Stimulated activated CD8-positive, alpha-beta memory T cell treated with anti-CD3 and anti-CD28 coated beads, Interleukin-7, amount 100 ng/mL, for 24 hours (primary cell): ENCODE measurements around the gene MIP.
"Not testable (repeated sequence)": the region's sequence is repeated elsewhere in the genome, so short reads cannot be mapped to it uniquely, and the experiment has no call there.

Experiments used
- DNase-seq: peaks from one replicate; pipeline ENCODE4 v3.0.0-alpha.2; 2020; ENCODE audit warnings: low read depth

The MIP gene

DNA sequence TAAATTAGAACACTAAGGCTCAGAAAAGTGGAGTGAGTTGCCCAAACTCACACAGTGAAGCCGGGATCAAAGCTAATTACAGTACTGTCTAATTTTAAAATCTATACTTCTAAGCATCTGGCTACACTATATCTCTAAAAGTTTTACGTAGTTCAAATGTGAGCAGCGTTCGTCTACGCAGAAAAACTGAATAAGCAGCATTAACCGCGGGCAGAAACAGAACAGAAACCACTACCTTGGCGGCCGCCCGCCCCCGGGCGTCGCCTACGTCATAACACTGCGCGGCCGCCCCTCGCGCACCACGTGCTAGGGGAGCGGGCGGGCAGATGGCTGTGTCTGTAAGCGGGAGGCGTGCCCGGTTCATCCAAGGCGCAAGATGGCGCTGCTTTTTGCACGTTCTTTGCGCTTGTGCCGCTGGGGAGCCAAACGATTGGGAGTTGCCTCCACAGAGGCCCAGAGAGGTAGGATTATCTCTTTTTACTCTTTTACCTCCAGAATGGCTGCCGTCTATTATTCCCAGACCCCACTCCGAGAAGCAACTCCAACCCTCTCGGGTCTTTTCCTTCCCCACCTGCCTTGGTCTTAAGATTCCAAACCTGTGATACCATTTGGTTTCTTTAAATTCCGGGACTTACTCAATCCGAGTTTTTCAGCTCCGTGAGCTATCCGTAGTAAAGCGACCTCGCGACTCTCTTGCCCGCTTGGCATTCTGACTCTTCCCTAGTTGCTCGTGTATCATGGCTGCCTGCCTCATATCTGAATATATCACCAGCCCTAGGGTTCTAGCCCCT is 14.0 kb upstream of the MIP start, which contains the start of gene SPRYD4:
TSS of gene SPRYD4 (plus strand) at position 363 of the 791 bp plus-strand sequence. CDS start at position 377, 14 bp downstream.
- peak; percentile 84 for DNase-seq

DNA sequence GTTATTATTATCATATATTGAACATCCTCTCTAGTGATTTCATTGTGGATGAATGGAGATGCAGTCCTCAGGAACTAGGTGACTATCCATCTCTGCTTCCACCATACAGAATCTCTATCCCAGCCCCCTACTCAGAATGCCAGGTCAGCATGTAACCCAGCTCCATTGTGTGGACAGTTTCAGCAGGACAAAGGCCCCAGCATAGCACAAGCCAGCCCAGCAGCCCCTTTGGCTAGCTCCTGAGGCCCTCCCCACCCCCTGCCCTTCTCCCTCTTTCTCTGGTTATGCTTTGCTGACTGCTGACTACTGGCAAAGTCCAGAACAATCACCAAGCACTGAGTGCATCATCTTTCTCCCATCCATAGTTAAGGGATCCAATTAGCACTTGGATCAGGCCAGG is 8.1 kb upstream of the MIP start:
- DNase-seq = no peak

DNA sequence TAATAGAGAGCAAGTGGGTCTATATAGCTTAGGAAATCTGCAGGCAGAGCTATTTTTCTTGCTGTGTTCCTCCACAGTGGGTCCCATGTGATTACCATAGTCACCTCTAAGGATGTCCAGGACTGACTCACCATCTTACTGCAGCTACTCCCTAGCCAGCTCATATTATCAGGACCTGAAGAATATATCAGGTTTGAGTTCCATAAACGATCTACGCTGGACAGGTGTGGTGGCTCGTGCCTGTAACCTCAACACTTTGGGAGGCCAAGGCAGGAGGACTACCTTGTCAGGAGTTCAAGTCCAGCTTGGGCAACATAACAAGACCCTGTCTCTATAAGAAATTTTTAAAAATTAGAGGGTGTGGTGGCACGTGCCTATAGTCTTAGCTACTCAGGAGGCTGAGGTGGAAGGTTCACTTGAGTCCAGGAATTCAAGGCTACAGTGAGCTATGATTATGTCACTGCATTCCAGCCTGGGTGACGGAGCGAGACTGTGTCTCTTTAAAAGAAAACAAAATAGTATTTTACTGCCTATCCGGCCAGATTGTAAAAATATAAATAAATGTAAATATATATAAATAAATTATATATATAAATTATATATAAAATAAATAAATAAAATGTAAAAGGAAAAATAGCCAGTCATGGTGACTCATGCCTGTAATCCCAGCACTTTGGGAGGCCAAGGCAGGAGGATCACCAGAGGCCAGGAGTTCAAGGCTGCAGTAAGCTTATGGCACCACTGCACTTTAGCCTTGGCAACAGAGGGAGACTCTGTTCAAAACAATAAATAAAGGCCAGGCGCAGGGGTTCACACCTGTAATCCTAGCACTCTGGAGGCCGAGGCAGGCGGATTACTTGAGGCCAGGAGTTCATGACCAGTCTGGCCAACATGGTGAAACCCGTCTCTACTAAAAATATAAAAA is 7.0 kb upstream of the MIP start:
- no peak for DNase-seq

DNA sequence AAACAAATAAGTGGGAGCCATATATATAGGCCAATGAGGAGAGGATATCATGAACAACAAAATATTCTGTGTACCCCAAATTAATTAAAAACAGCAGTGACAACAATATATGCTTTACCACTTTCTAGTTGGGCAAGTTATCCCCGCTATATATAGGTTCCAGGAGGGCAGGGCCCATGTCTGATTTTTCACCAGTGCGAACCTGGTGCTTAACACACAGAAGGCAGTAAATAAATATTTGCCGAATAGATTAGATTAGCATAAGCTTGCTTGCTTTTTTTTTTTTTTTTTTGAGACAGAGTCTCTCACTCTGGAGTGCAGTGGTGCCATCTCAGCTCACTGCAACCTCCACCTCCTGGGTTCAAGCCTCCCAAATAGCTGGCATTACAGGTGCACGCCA is 3.4 kb upstream of the MIP start:
- no peak for DNase-seq

DNA sequence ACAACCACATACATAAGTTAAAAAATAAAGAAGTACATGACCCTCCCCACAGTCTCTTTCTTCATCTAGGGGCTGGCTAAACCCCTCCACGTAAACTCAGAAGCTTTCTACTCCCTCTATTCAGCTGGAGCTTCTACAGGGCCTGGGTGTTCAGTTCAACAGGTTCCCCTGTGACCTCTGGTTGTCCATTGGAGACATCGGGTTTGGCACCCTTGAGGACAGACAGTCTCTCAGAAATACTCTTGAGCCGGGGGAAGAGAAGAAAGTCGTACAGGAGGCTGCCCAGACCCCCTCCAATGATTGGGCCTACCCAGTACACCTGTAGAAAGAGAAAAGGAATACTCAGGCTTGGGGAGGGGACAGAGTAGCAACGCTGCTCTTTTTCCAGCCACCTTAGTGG is 3.3 kb downstream of the MIP start:
- DNase-seq = no peak

DNA sequence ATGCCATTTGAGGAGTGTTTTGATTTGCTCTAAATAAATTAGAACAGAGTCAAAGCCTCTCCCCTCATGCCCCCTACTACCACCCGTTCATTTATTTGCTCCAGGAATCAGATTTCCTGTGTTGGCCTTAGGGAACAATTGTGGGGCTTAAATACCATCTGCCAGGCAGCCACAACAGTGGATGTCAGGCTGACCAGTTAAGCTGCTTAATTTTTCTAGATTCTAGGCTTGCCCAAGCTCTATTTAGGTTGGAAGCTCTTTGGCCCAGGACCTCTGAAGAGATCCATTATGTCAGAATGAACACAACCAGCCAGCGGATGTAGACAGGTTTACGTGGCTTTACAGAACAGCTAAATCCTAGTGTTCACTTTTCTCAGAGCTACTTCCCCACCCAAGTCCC is 4.2 kb downstream of the MIP start:
- DNase-seq = no peak

DNA sequence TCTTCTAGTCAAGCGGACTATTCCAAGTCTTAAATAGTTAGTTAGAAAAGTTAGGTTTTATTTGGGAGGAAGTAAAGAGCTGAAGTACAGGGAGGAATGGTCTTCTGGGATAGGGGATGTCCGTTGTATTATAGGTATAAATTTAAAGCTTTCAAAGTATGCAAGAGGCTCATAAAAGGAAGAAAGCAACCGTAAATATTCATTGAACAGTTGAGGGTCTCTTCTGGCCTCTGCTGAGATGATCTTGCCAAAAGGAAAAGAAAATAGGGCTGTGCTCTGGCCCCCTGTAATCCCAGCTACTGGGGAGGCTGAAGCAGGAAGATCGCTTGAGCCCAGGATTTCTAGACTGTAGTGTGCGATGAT is 4.9 kb downstream of the MIP start:
- DNase-seq = no peak

DNA sequence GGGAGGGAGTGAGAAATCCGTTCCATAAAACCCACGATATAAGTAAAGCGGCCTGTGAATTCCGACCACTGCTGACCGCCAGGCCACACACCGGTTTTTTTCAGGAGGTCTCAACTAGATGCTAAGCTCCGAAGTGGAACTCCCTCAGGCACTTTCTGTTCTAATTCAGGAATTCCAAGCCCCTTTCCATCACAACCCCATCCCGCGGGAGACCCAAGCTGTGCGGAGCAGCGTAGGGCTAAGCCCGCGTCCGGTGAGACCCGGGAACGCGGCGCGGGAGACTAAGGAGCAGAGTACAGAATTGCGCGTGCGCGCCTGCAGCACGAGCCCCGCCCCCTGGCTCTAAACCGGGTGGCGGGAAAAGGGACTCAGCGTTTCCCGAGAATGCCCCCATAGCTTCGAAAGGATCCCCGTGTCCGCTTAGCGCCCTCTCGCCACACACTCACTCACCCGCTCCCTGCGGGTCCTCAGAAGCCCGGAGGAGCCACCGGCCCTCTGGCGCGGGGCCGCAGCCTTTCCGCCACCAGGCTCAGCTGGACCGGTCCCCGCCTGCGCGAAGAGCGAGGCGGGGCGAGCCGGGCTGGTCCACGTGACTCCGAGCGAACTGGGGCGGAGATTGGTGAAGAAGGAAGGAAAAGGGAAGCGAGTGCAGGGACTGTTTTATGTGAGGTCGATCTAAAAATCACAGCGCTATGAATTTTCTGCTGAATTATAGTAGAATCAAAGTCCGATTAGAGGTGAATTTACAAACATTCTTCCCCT is 5.4 kb downstream of the MIP start, which contains the start of gene TIMELESS:
TSS of gene TIMELESS (minus strand) at position 567 of the 762 bp plus-strand sequence. CDS start 15,256 bp downstream, outside the sequence.
- DNase-seq = peak; percentile 66

DNA sequence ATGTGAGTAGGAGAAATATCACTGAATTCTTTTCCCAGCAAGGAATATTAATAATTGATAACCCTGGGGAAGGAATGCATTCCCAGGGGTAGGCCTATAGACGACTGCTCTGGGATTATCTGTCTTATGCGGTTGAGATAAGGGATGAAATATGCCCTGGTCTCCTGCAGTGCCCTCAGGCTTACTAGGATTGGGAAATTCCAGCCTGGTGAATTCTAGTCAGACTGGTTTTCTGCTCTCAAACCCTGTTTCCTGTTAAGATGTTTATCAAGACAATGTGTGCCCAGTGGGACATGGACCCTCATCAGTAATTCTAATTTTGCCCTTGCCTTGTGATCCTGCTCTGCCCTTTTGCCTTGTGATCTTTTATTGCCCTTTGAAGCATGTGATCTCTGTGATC is 11.2 kb downstream of the MIP start:
- DNase-seq = not testable (repeated sequence)

DNA sequence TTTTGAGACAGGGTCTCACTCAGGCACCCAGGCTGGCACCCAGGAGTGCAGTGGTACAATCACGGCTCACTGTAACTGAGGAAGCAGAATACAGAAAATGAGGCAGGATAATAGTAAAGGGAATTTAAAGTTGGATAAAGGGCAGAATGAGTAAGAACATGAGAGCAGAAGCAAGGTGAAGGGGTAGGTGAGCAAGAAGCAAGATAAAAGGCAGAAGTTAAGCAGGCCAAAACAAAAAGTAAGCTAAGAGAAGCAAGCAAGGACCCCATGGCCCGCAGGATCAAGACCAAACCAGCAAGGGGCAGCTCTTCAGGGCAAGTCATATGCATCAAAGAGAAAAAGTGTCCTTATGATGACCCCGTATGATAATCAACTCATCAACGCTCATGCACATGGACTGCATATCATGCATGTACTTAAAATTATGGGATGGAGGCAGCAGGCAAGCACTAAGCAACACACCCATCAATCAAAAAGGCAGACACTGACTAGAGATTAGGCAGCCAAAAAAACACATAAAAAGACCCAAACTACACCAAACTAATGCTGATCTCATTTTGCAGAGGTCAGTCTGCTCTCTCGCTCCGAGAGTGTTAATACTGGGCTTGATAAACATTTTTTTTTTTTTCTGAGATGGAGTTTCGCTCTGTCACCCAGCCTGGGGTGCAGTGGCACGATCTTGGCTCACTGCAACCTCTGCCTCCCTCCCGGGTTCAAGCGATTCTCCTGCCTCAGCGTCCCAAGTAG is 16.9 kb downstream of the MIP start:
- no peak for DNase-seq

DNA sequence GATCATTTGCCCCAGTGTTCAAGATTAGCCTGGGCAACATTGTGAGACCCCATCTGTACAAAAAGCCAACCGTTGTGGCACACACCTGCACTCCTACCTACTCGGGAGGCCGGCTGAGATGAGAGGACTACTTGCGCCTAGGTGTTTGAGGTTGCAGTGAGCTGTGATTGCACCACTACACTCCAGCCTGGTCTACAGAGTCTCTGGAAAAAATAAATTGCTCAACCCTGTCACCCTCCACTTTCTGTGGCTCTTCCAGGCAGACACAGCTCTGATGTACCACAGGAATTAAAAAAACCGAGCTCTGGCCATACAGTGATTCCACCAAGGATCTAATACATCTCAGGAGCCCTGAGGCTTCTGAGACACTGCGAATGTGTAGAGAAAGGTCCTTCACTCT is 19.6 kb downstream of the MIP start:
- no peak for DNase-seq

DNA sequence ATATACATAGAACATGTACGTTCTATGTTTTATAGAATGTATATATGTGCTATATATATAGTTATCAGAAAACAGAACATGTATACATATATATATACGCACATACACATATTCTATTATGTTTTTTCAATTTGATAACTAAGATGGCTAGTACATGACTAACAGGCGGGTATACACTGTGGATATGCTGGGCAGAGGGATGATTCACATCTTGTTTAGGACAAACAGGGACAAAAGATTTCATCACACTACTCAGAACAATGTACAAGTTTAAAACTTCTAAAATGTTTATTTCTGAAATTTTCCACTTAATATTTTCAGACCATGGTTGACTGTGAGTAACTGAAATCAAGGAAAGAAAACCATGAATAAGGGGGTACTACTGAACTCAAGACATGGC is 22.6 kb downstream of the MIP start:
- no peak for DNase-seq

DNA sequence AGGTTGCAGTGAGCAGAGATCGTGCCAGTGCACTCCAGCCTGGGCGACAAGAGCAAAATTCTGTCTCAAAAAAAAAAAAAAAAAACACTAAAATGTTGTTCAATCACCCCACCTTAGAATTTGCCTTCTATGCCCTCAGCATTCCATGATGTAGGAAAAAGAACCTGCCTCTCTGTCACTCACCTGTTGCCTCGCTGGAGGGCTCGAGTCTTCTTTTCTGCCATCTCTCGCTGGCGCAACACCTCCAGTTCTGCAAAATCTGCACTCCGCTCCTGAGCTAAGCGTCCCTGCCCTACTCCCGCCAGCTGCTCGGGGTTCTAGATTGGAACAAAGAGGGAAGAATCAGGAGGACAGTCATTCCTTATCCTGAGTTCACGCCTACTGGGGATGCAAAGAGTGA is 23.2 kb downstream of the MIP start:
- DNase-seq = no peak

DNA sequence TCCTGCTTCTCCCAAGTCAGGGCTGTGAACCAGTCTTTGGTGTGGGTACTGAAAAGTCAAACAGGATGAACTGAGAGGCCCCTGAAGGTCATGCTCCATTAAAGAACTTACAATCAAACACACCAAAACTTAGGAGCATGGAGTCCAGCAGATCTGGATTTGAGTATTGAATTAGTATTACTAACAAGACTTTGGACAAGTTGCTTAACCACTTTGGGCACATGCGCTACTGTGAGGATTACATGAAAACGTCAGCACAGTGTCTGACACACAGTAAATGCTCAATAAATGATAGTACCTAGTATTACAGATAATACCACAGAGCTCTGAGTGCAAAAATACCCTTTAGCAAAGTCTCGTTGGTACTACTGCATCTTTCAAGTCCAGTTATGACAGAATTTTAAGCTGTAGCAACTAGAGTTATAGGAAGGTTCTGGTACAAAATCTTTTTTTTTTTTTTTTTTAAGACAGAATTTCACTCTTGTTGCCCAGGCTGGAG is 28.5 kb downstream of the MIP start:
- no peak for DNase-seq

DNA sequence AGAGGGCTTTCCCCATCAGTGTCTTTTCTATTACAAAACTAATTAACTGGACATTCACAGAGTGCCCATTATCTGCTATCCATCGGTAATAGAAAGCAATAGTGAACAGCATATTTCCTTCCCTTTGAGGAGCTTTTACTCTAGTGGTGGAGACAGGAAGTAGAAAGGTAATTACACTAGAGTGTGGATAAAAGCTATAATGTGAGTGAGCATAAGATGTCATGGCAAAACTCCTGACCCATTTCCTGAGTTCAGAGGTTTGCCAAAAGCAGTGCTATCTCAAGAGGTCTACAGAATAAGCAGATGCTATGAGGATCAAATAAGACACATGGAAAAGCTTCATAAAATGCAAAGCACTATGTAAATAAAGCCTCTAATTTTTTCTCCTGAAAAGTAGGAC is 29.3 kb downstream of the MIP start:
- DNase-seq = no peak

DNA sequence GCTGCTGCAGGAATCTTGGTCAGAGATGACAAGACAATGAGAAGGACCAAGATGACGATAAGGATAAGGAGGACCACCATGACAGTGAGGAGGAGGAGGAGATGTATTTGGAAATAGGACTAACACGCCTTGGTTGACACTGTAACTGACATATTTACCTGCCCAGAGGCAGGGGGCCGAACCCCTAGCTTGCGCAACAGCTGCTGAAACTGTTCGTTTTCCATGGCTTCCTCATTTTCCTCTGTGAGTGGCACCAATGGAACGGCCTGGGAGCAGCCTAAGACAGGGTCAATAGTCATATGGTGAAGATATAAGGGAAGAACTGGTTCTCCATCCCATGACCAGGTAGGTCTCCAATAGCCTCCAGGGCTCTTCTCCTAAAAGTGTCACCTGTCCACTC is 34.0 kb downstream of the MIP start:
- DNase-seq = no peak

DNA sequence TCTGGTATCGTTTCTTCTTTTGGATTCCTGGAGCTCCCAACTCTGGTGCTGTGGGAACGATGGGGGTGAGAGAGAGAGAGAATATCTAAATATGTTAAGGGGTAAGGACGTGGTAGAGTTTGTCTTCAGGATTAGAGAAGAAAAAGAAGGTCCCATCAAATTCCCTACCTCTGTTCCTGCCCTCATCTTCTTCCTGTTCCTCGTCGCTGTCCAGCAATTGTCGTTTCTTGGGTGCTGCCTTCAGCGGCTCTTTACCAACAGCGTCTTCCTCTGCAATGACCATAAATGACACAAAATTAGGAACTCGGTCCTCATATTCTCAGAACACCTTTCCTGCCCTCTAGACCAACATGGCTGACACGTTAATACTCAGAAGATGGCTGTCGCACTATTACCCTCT is 36.7 kb downstream of the MIP start:
- no peak for DNase-seq

DNA sequence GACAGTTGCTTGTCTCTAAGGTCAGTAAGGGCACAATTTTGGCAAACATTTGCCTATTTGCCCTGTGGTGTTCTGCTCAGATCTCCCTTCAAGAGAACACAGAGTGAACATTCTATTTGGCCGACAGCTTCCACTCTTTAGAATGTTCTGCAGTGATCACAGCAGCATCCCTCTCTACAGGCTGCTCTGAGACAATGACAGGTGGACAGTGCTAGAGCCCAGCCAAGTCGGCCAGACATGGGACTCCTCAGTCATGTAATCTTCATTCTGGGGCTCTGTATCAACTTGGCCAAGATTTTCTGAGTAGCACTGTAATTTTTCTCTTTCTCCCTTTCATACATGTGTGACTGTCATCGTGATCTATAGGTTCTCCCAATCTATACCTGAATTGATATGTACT is 40.1 kb downstream of the MIP start:
- no peak for DNase-seq

DNA sequence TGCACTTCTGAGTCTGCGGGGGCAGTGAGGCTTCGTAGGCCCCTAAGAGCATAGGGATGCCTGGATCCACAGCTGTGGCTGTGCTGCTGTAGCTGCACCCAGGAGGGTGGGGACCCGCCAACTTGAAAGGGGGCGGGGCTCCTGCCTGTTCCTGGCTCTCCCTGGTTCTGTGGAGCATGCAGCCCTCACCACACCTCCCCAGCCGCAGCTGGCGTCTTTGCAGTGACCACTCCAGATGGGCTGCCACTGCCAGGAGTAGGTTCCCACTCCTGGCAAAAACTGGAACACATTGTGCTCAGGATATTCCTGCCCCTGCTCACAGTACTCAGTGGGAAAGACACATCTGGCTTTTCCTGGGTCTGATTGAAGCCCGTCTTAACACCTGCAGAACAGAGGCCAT is 41.1 kb downstream of the MIP start:
- no peak for DNase-seq

DNA sequence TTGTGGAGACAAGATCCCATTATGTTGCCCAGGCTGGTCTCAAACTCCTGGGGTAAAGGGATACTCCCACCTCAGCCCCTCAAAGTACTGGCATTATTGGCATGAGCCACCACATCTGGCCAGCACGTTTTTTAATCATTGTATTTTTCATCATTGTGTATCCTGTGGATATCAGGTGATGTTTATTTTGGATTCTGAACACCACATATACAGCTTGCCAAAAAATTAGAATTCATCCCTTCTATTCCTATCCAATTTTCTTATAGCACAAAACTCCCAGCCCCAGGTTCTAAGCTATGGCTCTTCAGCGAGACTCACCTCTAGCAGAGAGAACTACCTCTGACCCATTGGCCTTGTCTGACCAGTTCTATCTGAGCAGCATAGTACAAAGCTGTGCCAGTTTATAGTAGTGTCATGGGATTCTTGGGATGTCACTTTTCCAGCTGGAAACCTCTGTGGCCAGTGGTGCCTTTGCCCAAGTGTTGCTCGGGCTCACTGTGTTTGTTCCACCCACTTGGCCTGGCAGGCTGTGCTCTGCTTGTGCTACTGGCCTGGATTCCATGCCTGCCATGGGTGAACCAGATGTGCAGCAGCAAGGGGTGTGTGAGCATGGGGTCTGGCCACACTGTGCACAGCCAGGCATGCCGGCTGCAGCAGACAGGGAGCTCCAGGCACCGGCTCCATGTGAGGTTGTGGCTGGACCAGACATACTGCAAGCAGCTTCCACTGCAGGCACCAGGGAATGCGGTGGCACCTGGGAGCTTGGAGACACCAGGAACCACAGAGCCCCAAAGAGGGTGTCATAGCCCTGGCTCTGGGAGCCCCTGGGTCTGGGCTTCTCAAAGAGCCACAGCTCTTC is 42.4 kb downstream of the MIP start:
- DNase-seq = no peak

DNA sequence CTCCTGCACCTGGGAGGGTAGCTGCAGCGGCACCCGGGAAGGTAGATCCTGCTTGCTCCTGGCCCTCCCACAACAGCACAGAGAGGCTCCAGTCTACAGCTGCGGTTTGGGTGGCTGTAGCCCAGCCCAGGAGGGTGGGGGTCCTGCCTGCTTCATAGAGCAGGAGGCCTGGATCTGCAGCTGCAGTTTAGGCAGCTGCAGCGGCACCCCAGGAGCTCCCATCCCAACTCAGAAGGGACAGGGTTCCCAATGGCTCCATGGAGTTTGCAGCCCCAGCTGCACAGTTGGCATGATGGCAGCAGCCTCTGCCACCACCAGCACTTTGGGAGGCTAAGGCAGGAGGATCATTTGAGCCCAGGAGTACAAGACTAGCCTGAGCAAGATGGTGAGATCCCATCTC is 43.7 kb downstream of the MIP start:
- DNase-seq = no peak
